ENCODE measurements around the gene DOCK1. TPM values are rescaled to one million over a fixed set of nuclear protein-coding genes. Genes with fewer than 3 reads are reported as not detected.

The DOCK1 gene
- polyA plus RNA-seq, 1 of the 3 experiments (the other 2 are of a cell fraction), result 15.5 TPM

GRCh38 chr10:127021801-127022200, 116.6 kb downstream of the DOCK1 start:
- TF ChIP-seq JUND (IDR thresholded peaks at IDR 0.05), result no peak
- TF ChIP-seq NRF1 (IDR thresholded peaks at IDR 0.05; ENCODE audit: low read depth, low read length), result no peak
- TF ChIP-seq TEAD4 (IDR thresholded peaks at IDR 0.05; ENCODE audit: borderline replicate concordance, insufficient read depth), result no peak
- no peak for TF ChIP-seq USF1 (IDR thresholded peaks at IDR 0.05; ENCODE audit: borderline replicate concordance, low read depth)
- no peak for TF ChIP-seq ELF1 (IDR thresholded peaks at IDR 0.05)
- TF ChIP-seq MAX (IDR thresholded peaks at IDR 0.05; ENCODE audit: low read depth), result no peak
- TF ChIP-seq GATA2 (CRISPR knock-in tag; IDR thresholded peaks at IDR 0.05), result no peak
- TF ChIP-seq EZH2phosphoT487 (IDR thresholded peaks at IDR 0.05; ENCODE audit: borderline replicate concordance, low read depth), result no peak
- TF ChIP-seq CHD2 (IDR thresholded peaks at IDR 0.05; ENCODE audit: low read length, partially characterized antibody), result no peak
- TF ChIP-seq ZBTB33 (IDR thresholded peaks at IDR 0.05; ENCODE audit: borderline replicate concordance, low read depth), result no peak
- no peak for TF ChIP-seq POLR2AphosphoS5 (IDR thresholded peaks at IDR 0.05; ENCODE audit: low read depth, low read length)
- TF ChIP-seq MXI1 (IDR thresholded peaks at IDR 0.05; ENCODE audit: low read depth, low read length), result no peak
- TF ChIP-seq REST (IDR thresholded peaks at IDR 0.05; ENCODE audit: low read depth, low read length), result no peak
- TF ChIP-seq RCOR1 (IDR thresholded peaks at IDR 0.05; ENCODE audit: low read length), result no peak
- TF ChIP-seq SIN3A (IDR thresholded peaks at IDR 0.05; ENCODE audit: borderline replicate concordance, low read depth, low read length), result no peak
- no peak for TF ChIP-seq RFX5 (IDR thresholded peaks at IDR 0.05; ENCODE audit: low read length)
- TF ChIP-seq MEF2A (IDR thresholded peaks at IDR 0.05; ENCODE audit: borderline replicate concordance, low read depth), result no peak
- TF ChIP-seq RXRA (IDR thresholded peaks at IDR 0.05; ENCODE audit: borderline replicate concordance, low read depth), result no peak
- no peak for TF ChIP-seq TAF1 (IDR thresholded peaks at IDR 0.05; ENCODE audit: borderline replicate concordance, low read depth, low read length)
- TF ChIP-seq SMC3 (IDR thresholded peaks at IDR 0.05; ENCODE audit: low read depth, low read length), result no peak
- 96% methylated on average over 6 of the region's 6 CpGs for WGBS (ENCODE audit: low lambda C conversion rate)
- no peak overlapping the region for H2AFZ ChIP-seq (ENCODE audit: low read depth)
- DNase-seq, result no peak
- H3K27me3 ChIP-seq (ENCODE audit: insufficient read depth), result no peaks in the 10 kb centered on the region
- POLR2A ChIA-PET, result no interaction called here
- H4K20me1 ChIP-seq (ENCODE audit: insufficient read depth), result no peaks in the 10 kb centered on the region
- no peak overlapping the region for H3K4me2 ChIP-seq
- no peaks in the 10 kb centered on the region for H3K9me3 ChIP-seq
- no peak overlapping the region for H3K4me3 ChIP-seq (ENCODE audit: low read depth in 2 of 2, low read length in 1 of 2)
- CTCF ChIA-PET, result no interaction called here
- no peaks in the 10 kb centered on the region for H3K4me1 ChIP-seq (ENCODE audit: control insufficient read depth in 1 of 2, insufficient read depth in 2 of 2, low read depth in 1 of 2, low read length in 1 of 2)
- H3K79me2 ChIP-seq (ENCODE audit: insufficient read depth), result no peaks in the 10 kb centered on the region
- H3K9me2 ChIP-seq, result no peaks in the 10 kb centered on the region
- H3K27ac ChIP-seq (ENCODE audit: low read depth in 2 of 2, low read length in 1 of 2), result no peak overlapping the region
- no peaks in the 10 kb centered on the region for H3F3A ChIP-seq (replicated peaks; ENCODE audit: insufficient read depth)
- no peak overlapping the region for H3K9ac ChIP-seq
- H3K36me3 ChIP-seq (replicated peaks in 1 of 2; ENCODE audit: control insufficient read depth in 1 of 2, insufficient read depth in 2 of 2, low read length in 1 of 2), result peaks cover 29 to 30% of the 10 kb centered on the region in 2 experiments

All from SK-N-SH (cell line).